Muscle of leg (tissue), 11 donors: Measurements from ENCODE around the gene GRB7. TPM values are rescaled to one million over a fixed set of nuclear protein-coding genes. Genes with fewer than 3 reads are reported as not detected.
A peak's percentile ranks its signal among the peaks of the same experiment; 100 is the strongest.

Experiments
- DNase-seq: peaks from one replicate; pipeline ENCODE4 v3.0.0; 2013
- H3K27ac ChIP-seq: one replicate; pipeline ENCODE4 v1.5.1; 2013; ENCODE audit warnings: mild to moderate bottlenecking, low read length, control low read depth
- H3K27me3 ChIP-seq: one replicate; pipeline ENCODE4 v1.6.1; 2013; ENCODE audit warnings: low read length; ENCODE audit not compliant: control insufficient read depth, insufficient read depth
- H3K36me3 ChIP-seq: one replicate; pipeline ENCODE4 v1.6.1; 2013; ENCODE audit warnings: low read length; ENCODE audit not compliant: control insufficient read depth, insufficient read depth
- H3K4me1 ChIP-seq: one replicate; pipeline ENCODE4 v1.6.1; 2013; ENCODE audit warnings: low read length; ENCODE audit not compliant: control insufficient read depth, insufficient read depth
- H3K4me3 ChIP-seq: one replicate; pipeline ENCODE4 v1.5.1; 2013; ENCODE audit warnings: low read length, control low read depth
- H3K9me3 ChIP-seq: replicated peaks from 2 replicates; pipeline ENCODE4 v1.6.1; 2013; ENCODE audit warnings: low read depth, low read length; ENCODE audit not compliant: control insufficient read depth
- WGBS: methylation state at CpG from one replicate; pipeline ENCODE4 v1.1.5; 2013; ENCODE audit warnings: missing lambda C conversion rate; ENCODE audit not compliant: insufficient coverage; 5-methylcytosine and 5-hydroxymethylcytosine counted together
- polyA plus RNA-seq, 8 donors: library from polyadenylated mRNA; unstranded; fragments of 120-200 nt; gene quantifications; one replicate each; pipeline versions ENCODE4 v1.2.1 to v1.2.3, GENCODE V29; 2013; ENCODE audit warnings: inconsistent platforms in 1 of 8, low replicate concordance in 1 of 8; ENCODE audit not compliant: insufficient read length in 8 of 8, insufficient read depth in 1 of 8
- total RNA-seq: library from RNA; stranded (reverse); fragments of 120-200 nt; gene quantifications from one replicate; pipeline ENCODE4 v1.2.4, GENCODE V29; 2013

The GRB7 gene
- total and polyA plus RNA-seq, 9 donors, result 0.15 to 3.0 (median 0.56) TPM

DNA sequence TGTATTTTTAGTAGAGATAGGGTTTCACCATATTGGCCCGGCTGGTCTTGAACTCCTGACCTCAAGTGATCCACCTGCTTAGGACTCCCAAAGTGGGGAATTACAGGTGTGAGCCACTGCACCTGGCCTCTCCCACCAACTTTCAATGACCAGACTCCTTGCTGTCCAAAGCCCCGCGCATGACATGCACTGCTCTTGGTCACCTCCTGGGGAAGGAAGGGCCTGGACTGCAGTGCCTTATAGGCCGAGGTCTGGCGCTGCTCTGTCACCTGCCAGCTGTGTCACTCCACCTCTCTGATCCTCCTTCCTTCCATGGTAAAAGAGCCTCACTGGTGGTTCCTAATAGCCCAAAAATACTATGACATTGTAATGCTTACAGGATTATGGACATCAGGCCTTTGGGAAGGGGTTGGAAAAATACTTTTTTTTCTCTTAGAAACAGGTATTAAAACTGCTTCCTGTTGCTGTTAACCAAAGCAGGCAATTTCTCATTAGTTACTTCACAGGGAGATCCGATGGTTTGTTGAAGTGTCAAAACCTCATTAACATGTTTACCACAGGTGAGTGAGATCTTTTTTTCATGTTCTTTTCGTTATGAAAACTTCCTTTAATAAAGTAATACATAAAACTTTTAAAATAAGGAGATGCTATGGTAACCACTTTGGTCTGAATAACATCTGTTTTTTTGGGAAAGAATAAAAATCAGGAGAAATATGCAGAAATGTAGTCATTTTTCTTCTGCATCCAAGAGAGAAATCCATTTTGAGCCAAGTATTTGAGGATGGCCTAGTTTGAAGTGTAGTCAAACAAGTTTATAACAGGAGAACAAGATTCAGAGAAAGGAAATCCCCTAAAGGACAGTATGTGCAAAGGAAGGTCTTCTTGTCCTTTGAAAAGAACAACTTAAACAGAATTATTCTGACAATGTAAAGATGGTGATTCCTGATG is 35.5 kb downstream of the GRB7 start:
- peak; percentile 77 for DNase-seq

DNA sequence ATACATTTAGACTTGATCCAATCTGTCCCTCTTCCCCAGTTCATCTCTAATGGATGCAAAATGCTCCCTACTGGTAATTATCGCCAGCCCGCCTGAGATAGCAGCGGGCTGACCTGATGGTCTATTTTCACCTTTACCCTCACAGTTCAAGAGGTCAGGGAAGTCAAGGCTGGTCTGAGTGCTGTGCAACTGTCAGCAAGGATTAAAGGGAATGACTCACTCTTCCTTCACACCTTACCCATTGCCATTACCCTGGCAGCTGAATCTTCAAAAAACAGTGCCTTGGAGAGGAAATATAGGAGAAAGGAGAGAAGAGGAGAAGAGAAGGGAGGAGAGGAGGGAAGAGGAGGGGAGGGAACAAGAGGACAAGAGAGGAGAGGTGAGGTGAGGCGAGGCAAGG is 36.3 kb downstream of the GRB7 start:
- no CpG with 5 or more reads among the region's 4 CpGs for WGBS
- Histone ChIP-seq H3K27me3 (peaks cover 10% of the 10 kb centered on the region), H3K9me3 (no peaks in the 10 kb centered on the region), H3K27ac (no peak overlapping the region), H3K4me3 (no peak overlapping the region), H3K36me3 (no peaks in the 10 kb centered on the region), H3K4me1 (no peaks in the 10 kb centered on the region)
- DNase-seq, result no peak

More for the DNA sequence above, 35.5 kb downstream of the GRB7 start:
- no peak overlapping the region for H3K4me3 ChIP-seq
- peak overlapping the region; percentile 48 for H3K27ac ChIP-seq
- no peaks in the 10 kb centered on the region for H3K36me3 ChIP-seq
- WGBS, result no CpG with 5 or more reads among the region's 7 CpGs
- peaks cover 10% of the 10 kb centered on the region for H3K27me3 ChIP-seq
- H3K4me1 ChIP-seq, result no peaks in the 10 kb centered on the region
- no peaks in the 10 kb centered on the region for H3K9me3 ChIP-seq

DNA sequence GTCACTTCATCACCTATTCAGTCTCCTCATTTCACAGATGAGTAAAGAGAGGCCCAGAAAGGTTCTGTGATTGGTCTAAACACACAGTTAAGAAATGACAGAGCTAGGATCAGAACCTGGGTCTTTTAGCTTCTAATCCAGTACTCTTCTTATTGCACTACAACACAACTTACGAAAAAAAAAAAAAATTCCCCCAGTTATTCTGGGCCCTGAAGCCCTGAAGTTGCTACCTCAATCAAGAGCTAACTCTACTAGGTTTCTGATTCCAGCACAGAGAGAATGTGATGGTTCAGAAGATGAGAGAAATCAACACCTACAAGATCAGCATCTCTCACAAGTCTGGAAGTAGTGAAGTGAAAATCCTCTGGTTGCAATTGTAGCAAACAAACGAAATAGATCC is 37.3 kb downstream of the GRB7 start:
- no CpG with 5 or more reads among the region's 2 CpGs for WGBS
- Histone ChIP-seq H3K4me1 (no peaks in the 10 kb centered on the region), H3K27ac (no peak overlapping the region), H3K27me3 (peaks cover 14% of the 10 kb centered on the region), H3K36me3 (no peaks in the 10 kb centered on the region), H3K9me3 (no peaks in the 10 kb centered on the region), H3K4me3 (no peak overlapping the region)
- DNase-seq, result no peak

DNA sequence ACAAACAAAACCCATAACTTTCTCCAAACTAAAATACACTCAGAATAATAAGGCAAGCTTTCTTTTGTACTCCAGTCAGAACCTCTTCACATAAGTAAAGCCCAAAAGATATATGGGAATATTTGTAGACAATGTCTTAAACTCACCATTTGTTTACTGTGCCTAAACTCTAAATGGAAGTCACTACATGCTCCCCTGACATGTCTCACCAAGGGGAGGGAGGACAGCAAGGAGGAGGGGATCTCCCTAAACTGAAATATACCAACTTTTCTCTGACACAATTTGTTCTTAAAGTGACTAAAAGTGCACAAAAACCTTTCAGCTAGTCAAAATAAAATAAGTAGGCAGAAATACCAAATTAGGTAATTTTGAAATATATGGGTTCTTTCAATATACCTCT is 38.5 kb downstream of the GRB7 start:
- no peak overlapping the region for H3K4me3 ChIP-seq
- peaks cover 19% of the 10 kb centered on the region for H3K27me3 ChIP-seq
- DNase-seq, result no peak
- H3K27ac ChIP-seq, result no peak overlapping the region
- no peaks in the 10 kb centered on the region for H3K4me1 ChIP-seq
- no peaks in the 10 kb centered on the region for H3K36me3 ChIP-seq
- H3K9me3 ChIP-seq, result no peaks in the 10 kb centered on the region

- 60% methylated on average over 1 of the region's 11 CpGs for whole genome bisulfite sequencing
- Histone ChIP-seq H3K27me3 (peaks cover 21% of the 10 kb centered on the region), H3K36me3 (no peaks in the 10 kb centered on the region), H3K4me3 (no peak overlapping the region), H3K9me3 (no peaks in the 10 kb centered on the region), H3K4me1 (no peaks in the 10 kb centered on the region), H3K27ac (no peak overlapping the region)
- DNase-seq, result no peak
Observed at GRCh38 chr17:39777534-39778365, 40.0 kb downstream of the GRB7 start.

DNA sequence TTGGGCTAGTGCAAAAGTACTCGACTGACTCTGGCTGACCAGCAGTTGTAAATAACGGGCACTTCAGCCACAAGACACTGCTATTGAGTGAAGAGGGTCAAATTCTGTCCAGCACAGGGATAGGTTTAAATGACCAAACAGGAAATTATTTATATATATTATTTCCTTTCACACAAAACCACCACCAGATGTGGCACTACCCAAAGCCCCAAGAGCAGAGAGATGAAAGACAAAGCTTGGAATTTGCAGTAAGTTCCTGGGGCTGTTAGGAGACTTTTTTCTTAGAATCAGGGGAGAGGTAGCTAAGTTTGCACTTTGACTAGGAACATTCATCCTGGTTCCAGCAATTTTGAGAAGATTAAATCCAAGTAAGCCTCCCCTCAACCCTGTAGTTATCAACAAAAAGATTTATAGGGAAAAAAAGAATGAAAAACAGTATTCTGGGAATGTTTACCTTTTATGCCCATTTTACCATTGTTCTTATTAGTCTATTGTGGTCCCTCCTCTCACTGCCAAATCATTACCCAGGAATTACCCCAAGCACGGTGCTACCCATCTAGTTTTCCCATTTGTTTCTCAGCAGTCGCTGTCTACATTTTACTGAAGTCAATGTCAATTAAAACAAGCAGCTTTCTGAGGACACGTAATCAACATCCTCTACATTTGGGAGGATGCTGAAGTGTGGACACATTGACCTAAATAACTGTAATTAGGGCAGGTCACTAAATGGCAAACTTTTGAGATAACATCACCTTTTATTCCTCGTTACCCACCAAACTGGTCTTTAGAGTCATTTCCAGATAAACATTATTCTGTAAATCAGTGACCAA is 43.5 kb downstream of the GRB7 start:
- Histone ChIP-seq H3K4me3 (no peak overlapping the region), H3K27ac (no peak overlapping the region), H3K27me3 (peaks cover 17% of the 10 kb centered on the region), H3K4me1 (no peaks in the 10 kb centered on the region), H3K9me3 (no peaks in the 10 kb centered on the region), H3K36me3 (no peaks in the 10 kb centered on the region)
- 15% methylated on average over 3 of the region's 6 CpGs for WGBS
- DNase-seq, result no peak

DNA sequence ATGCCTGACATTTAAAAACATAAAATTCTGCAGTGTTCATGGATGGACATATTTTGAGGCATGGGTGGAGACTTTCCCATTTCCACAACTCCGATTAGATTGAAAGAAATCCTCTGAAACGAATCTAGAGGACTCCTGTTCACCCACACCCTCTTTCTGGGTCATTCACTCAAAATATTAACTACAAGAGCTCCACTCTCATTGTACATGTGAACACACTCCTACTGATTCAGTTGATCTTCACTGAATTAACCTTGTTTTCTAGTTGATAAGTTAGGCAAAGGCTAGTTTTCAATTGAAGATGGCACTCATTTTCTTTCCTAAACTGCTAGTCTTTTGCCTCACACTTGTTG is 44.1 kb downstream of the GRB7 start:
- Histone ChIP-seq H3K9me3 (no peaks in the 10 kb centered on the region), H3K27ac (no peak overlapping the region), H3K36me3 (no peaks in the 10 kb centered on the region), H3K4me1 (no peaks in the 10 kb centered on the region), H3K4me3 (no peak overlapping the region), H3K27me3 (peaks cover 17% of the 10 kb centered on the region)
- WGBS, result 60% methylated on average over 1 of the region's 2 CpGs
- DNase-seq, result no peak

DNA sequence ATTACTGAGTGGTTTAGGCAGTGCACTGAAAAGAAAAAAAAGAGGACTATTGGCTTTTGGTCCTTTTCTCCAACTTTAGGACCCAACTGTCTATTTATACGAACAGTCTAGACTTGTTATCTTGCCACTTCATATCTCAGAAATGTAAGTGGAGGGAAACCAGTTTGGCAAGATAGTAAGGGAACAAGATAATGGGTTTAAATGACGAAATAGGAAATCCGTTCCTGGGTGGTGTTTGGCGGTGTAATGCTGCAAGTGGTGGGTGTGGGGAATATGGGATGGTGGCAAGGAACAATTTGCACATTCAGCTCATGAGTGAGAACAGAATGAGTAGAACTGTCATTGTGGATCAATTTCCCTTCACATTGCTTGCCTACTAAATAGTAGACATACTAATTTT is 44.7 kb downstream of the GRB7 start:
- DNase-seq, result no peak
- no peak overlapping the region for H3K27ac ChIP-seq
- no peaks in the 10 kb centered on the region for H3K4me1 ChIP-seq
- 88% methylated on average over 3 of the region's 4 CpGs for WGBS
- no peaks in the 10 kb centered on the region for H3K36me3 ChIP-seq
- peaks cover 17% of the 10 kb centered on the region for H3K27me3 ChIP-seq
- no peak overlapping the region for H3K4me3 ChIP-seq
- no peaks in the 10 kb centered on the region for H3K9me3 ChIP-seq

GRCh38 chr17:39782980-39783379 is 45.2 kb downstream of the GRB7 start:
- WGBS, result no CpG with 5 or more reads among the region's 1 CpG
- H3K27ac ChIP-seq, result no peak overlapping the region
- H3K9me3 ChIP-seq, result no peaks in the 10 kb centered on the region
- no peak overlapping the region for H3K4me3 ChIP-seq
- H3K27me3 ChIP-seq, result peaks cover 15% of the 10 kb centered on the region
- DNase-seq, result no peak
- no peaks in the 10 kb centered on the region for H3K4me1 ChIP-seq
- H3K36me3 ChIP-seq, result no peaks in the 10 kb centered on the region

GRCh38 chr17:39787041-39787440 is 49.3 kb downstream of the GRB7 start:
- no peaks in the 10 kb centered on the region for H3K4me1 ChIP-seq
- peaks cover 4% of the 10 kb centered on the region for H3K27me3 ChIP-seq
- no peak overlapping the region for H3K27ac ChIP-seq
- no peak overlapping the region for H3K4me3 ChIP-seq
- no peaks in the 10 kb centered on the region for H3K9me3 ChIP-seq
- no peaks in the 10 kb centered on the region for H3K36me3 ChIP-seq
- no peak for DNase-seq
